ENCODE data around the gene PLK4.
"Not testable (repeated sequence)": the region's sequence is repeated elsewhere in the genome, so short reads cannot be mapped to it uniquely, and the experiment has no call there.

PLK4 gene

GRCh38 chr4:127917151-127917550 is 36.5 kb downstream of the PLK4 start:
- no peak for DNase-seq

DNA sequence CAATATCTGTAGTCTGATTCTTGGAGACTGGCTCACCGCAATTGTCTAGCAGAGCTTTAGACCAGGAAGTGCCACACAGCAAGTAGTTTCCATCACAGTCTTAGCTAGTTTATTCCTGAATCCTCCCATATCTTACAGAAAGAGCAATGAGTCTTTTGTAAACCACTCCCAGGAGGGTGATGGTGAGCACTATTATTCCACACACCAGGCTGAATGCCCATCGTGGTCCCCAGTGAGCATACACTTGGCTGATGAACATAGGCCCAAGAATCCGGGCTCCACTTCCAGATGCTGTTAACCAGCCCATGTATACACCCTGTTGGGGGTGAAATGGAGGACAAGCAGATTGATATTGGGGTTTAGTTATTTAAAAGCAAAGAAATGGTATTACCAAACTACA is 39.8 kb downstream of the PLK4 start:
- DNase-seq: no peak

GRCh38 chr4:127922226-127922625 is 41.5 kb downstream of the PLK4 start:
- no peak for DNase-seq

- DNase-seq: not testable (repeated sequence)
These were observed 45.0 kb downstream of the PLK4 start for GRCh38 chr4:127925720-127926119.

GRCh38 chr4:127930175-127930574 is 49.5 kb downstream of the PLK4 start:
- no peak for DNase-seq

DNA sequence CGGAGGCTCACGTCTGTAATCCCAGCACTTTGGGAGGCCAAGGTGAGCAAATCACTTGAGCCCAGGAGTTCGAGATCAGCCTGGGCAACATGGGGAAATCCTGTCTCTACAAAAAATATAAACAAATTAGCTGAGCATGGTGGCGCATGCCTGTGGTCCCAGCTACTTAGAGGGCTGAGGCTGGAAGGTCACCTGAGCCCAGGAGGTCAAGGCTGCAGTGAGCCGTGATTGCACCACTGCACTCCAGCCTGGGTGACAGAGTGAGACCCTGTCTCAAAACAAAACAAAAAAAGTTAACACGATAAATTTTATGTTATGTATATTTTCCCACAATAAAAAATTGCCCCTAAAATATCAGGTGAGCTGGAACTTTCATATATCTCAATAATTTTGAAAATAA is 51.1 kb downstream of the PLK4 start:
- not testable (repeated sequence) for DNase-seq

GRCh38 chr4:127936974-127937373 is 56.3 kb downstream of the PLK4 start:
- no peak for DNase-seq

All from stimulated activated CD4-positive, alpha-beta T cell treated with anti-CD3 and anti-CD28 coated beads, Interleukin-12 subunit alpha, Interleukin-12 subunit beta, amount 100 ng/mL, for 4 hours (primary cell).